ENCODE data around the gene SNCB. TPM values are rescaled to one million over a fixed set of nuclear protein-coding genes. Genes with fewer than 3 reads are reported as not detected.

SNCB gene
- total RNA-seq, 1 experiment from 2014 or later: 2.0 TPM

DNA sequence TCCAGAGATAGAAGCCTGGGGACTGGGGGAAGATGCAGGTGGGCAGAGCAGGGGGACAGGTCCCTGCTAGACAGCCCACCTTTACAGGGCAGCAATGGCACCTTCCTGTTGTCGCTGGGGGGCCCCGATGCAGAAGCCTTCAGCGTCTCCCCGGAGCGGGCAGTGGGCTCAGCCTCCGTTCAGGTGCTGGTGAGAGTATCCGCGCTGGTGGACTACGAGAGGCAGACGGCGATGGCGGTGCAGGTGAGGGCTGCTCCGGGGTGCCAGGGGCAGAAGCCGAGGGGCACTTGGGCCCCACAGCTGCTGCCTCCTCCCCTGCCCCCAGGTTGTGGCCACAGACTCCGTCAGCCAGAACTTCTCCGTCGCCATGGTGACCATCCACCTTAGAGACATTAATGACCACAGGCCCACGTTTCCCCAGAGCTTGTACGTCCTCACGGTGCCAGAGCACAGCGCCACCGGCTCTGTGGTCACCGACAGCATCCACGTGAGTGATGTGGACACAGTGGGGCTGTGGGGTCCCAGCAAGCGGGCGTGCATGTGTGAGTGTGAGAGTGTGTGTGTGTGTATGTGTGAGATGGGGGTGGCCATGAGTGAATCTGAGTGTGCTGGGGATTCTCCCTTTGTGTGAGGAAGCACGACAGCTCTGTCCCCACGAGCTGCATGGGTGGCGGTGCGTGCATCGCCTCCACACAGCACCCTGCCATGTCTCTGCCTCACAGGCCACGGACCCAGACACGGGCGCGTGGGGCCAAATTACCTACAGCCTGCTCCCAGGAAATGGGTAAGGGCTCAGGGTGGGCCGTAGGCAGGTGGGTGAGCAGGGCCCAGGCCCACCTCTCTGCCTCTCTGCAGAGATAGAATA, 52.8 kb downstream of the SNCB start:
- no peak for DNase-seq (ENCODE audit: low read depth)

DNA sequence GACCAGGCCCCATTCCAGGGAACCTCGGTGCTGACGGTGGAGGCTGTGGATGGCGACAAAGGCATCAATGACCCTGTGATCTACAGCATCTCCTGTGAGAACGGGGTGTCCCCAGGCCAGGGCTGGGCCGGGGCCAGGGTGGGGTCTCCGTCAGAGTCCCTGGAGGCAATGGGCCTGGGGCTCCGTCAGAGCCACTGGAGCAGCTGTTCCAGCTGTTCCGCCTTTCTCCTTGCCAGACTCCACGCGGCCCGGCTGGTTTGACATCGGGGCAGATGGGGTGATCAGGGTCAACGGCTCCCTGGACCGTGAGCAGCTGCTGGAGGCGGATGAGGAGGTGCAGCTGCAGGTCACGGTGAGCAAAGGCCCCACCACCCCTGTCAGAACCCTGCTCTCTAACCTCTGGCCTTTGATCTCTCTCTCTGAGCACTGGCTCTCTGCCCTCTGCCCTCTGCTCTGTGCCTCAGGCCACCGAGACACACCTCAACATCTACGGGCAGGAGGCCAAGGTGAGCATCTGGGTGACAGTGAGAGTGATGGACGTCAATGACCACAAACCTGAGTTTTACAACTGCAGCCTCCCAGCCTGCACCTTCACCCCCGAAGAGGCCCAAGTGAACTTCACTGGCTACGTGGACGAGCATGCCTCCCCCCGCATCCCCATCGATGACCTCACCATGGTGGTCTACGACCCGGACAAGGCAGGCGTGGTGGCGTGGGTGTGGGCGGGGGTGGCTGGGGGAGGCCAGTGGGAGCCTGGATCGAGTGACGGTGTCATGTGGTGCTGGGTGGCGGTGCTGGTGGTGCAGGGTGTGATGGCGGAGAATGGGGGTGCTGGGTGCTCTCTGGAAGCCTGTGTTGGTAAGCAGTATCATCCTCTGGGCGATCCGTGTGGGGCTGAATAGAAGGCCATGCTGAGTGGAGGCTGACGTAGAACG, 54.6 kb downstream of the SNCB start:
- DNase-seq (ENCODE audit: low read depth): no peak

DNA sequence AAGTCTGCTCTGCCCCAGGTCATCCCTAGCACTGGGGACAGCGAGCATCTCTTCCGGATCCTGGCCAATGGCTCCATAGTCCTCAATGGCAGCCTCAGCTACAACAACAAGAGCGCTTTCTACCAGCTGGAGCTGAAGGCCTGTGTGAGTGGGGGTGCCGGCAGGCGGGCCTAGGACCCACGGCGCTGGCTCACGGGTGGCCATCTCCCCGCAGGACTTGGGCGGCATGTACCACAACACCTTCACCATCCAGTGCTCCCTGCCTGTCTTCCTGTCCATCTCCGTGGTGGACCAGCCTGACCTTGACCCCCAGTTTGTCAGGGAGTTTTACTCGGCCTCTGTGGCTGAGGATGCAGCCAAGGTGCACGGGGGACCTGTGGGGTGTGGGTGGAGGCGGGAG, 55.3 kb downstream of the SNCB start:
- DNase-seq (ENCODE audit: low read depth): no peak

DNA sequence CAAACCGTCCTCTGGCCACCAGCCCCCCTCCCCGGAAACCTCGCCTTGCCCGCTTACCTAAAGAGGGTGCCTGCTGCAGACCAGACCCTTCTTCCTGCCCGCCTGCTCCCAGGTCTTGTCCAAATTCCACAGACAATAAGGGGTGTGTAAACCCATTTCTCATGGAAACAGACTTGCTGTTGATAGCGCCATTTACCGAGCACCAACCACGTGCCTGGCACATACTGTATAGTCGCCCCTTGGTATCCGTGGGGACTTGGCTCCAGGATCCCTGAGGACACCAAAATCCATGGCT, 56.1 kb downstream of the SNCB start:
- DNase-seq (ENCODE audit: low read depth): no peak

DNA sequence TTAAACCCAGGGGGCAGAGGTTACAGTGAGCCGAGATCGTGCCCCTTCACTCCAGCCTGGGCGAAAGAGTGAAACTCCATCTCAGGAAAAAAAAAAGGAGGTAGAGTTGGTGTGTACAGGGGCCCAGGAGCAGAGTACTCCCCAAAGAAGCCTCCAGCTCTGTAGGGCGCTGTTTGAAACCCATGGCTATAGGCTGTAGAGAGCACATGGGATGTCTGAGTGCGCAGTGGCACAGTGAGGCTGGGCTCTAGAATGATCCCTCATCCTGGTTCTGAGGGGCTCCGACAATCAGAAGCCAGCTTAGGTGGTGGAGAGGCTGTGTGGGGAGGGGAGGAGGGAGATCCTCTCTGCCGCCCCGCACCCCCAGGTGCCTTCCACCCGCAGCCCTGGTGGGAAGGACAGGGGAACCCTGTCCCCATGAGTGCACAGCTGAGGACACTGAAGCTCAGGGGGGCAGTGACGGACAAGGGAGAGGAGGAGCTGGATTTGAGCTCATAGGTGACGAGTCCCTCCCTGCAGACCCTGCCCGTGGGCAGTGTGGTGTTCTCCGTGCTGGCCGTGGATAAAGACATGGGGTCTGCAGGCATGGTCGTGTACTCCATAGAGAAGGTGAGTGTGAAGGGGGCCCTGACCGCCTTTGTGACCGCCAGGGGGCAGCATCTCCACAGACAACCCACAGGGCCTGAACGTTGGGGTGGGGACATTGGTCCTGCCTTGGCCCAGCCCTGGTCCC, 56.6 kb downstream of the SNCB start:
- peak; percentile 25 for DNase-seq (ENCODE audit: low read depth)

Other genes starting within 250 kb of the SNCB start
- 21.7 and 28.1 TPM in 2 replicates for gene NOP16, start 241.9 kb downstream of the SNCB start, total RNA-seq (2014; rRNA removed)
- 85.1 and 102 TPM in 2 replicates for gene HIGD2A, start 241.8 kb downstream of the SNCB start, total RNA-seq (2014; rRNA removed)
- 138 and 149 TPM in 2 replicates for gene CLTB, start 214.0 kb downstream of the SNCB start, total RNA-seq (2014; rRNA removed)
- 37.9 and 42.4 TPM in 2 replicates for gene FAF2, start 182.1 kb downstream of the SNCB start, total RNA-seq (2014; rRNA removed)
- 5.5 and 10.5 TPM in 2 replicates for gene RNF44, start 93.1 kb downstream of the SNCB start, total RNA-seq (2014; rRNA removed)
- not detected in 2 replicates for gene CDHR2, start 81.2 kb downstream of the SNCB start, total RNA-seq (2014; rRNA removed)
- 11.7 and 16.2 TPM in 2 replicates for gene GPRIN1, start 20.4 kb downstream of the SNCB start, total RNA-seq (2014; rRNA removed)
- not detected in 2 replicates for gene EIF4E1B, start 141 bp upstream of the SNCB start, total RNA-seq (2014; rRNA removed)
- gene TSPAN17, start 16.9 kb upstream of the SNCB start, total RNA-seq (2014; rRNA removed): 49.7 and 50.8 TPM in 2 replicates
- gene UNC5A, start 180.0 kb upstream of the SNCB start, total RNA-seq (2014; rRNA removed): 0.06 and 0.26 TPM in 2 replicates

Data from LHCN-M2 (cell line).